Endothelial cell (in vitro differentiated cells): Measurements from ENCODE around the gene TAF15. TPM values are rescaled to one million over a fixed set of nuclear protein-coding genes. Genes with fewer than 3 reads are reported as not detected.

Experiments used
- DNase-seq: peaks from one replicate; pipeline ENCODE4 v3.0.0; 2021; ENCODE audit warnings: low spot score
- H3K27ac Mint-ChIP-seq: one replicate; pipeline ENCODE4 v1.8.0; 2021; ENCODE audit warnings: mixed read lengths, inconsistent platforms; ENCODE audit not compliant: unreplicated experiment
- H3K27me3 Mint-ChIP-seq: one replicate; pipeline ENCODE4 v1.8.0; 2021; ENCODE audit warnings: mild to moderate bottlenecking, moderate library complexity, mixed read lengths, inconsistent platforms; ENCODE audit not compliant: unreplicated experiment
- H3K36me3 Mint-ChIP-seq: one replicate; pipeline ENCODE4 v1.8.0; 2021; ENCODE audit warnings: mild to moderate bottlenecking, low read depth, mixed read lengths, inconsistent platforms; ENCODE audit not compliant: unreplicated experiment
- H3K4me1 Mint-ChIP-seq: one replicate; pipeline ENCODE4 v1.8.0; 2021; ENCODE audit warnings: mild to moderate bottlenecking, mixed read lengths, inconsistent platforms; ENCODE audit not compliant: unreplicated experiment
- H3K4me3 Mint-ChIP-seq: one replicate; pipeline ENCODE4 v1.8.0; 2021; ENCODE audit warnings: mild to moderate bottlenecking, mixed read lengths, inconsistent platforms; ENCODE audit not compliant: unreplicated experiment
- H3K9me3 Mint-ChIP-seq: one replicate; pipeline ENCODE4 v1.8.0; 2021; ENCODE audit warnings: mixed read lengths, inconsistent platforms; ENCODE audit not compliant: unreplicated experiment
- CTCF ChIP-seq: fragments of 200-600 bp; sonication (generic); IDR thresholded peaks from one replicate; pipeline ENCODE4 v1.5.0; 2021; ENCODE audit warnings: antibody characterized with exemption; ENCODE audit not compliant: unreplicated experiment
- total RNA-seq: library from RNA; stranded (reverse); fragmentation: NEBNext Ultra II Directional; extraction: Animal tissue kit (Norgen Biotek cat#: 25700); gene quantifications from one replicate; pipeline ENCODE4 v1.2.1, GENCODE V29; 2021; ENCODE audit not compliant: unreplicated experiment

TAF15 gene
- total RNA-seq, 1 donor from 2014 or later, result 188 TPM

- no peak for DNase-seq
- TF ChIP-seq CTCF, result no peak
- Mint-ChIP-seq H3K27me3 (peaks cover 2% of the 10 kb centered on the region), H3K9me3 (no peaks in the 10 kb centered on the region), H3K4me1 (peaks cover 31% of the 10 kb centered on the region), H3K27ac (no peak overlapping the region), H3K36me3 (no peaks in the 10 kb centered on the region), H3K4me3 (no peak overlapping the region)
Measured at GRCh38 chr17:35812456-35812855, 3.2 kb downstream of the TAF15 start.

DNA sequence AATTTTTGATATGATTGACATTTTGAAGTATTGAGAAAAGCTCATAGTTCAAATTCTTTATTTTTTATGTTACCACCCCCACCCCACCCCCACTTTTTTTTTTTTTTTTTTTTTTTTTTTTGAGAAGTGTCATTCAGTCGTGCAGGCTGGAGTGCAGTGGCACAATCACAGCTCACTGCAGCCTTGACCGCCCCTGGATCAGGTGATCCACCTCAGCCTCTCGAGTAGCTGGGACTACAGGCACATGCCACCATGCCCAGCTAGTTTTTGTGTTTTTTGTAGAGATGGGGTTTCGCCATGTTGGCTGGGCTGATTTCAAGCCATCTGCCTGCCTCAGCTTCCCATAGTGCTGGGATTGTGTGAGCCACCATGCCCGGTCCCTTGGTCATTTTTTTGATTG is 7.4 kb downstream of the TAF15 start:
- peaks cover 9% of the 10 kb centered on the region for H3K36me3 Mint-ChIP-seq
- no peak for DNase-seq

GRCh38 chr17:35817196-35817595 is 7.9 kb downstream of the TAF15 start:
- Mint-ChIP-seq H3K4me1 (peaks cover 6% of the 10 kb centered on the region), H3K27me3 (peaks cover 2% of the 10 kb centered on the region), H3K4me3 (no peak overlapping the region), H3K9me3 (no peaks in the 10 kb centered on the region), H3K27ac (no peak overlapping the region), H3K36me3 (peaks cover 9% of the 10 kb centered on the region)
- no peak for DNase-seq
- TF ChIP-seq CTCF, result no peak

More for the DNA sequence above, 7.4 kb downstream of the TAF15 start:
- no peak overlapping the region for H3K27ac Mint-ChIP-seq
- no peaks in the 10 kb centered on the region for H3K9me3 Mint-ChIP-seq
- no peak for TF ChIP-seq CTCF
- H3K27me3 Mint-ChIP-seq, result peaks cover 2% of the 10 kb centered on the region
- no peak overlapping the region for H3K4me3 Mint-ChIP-seq
- peaks cover 6% of the 10 kb centered on the region for H3K4me1 Mint-ChIP-seq

- peaks cover 17% of the 10 kb centered on the region for H3K36me3 Mint-ChIP-seq
- peaks cover 4% of the 10 kb centered on the region for H3K4me1 Mint-ChIP-seq
- peaks cover 1% of the 10 kb centered on the region for H3K27me3 Mint-ChIP-seq
- H3K27ac Mint-ChIP-seq, result no peak overlapping the region
- H3K9me3 Mint-ChIP-seq, result no peaks in the 10 kb centered on the region
- TF ChIP-seq CTCF, result no peak
- no peak for DNase-seq
- H3K4me3 Mint-ChIP-seq, result no peak overlapping the region
Measured at GRCh38 chr17:35819455-35819854, 10.2 kb downstream of the TAF15 start.

DNA sequence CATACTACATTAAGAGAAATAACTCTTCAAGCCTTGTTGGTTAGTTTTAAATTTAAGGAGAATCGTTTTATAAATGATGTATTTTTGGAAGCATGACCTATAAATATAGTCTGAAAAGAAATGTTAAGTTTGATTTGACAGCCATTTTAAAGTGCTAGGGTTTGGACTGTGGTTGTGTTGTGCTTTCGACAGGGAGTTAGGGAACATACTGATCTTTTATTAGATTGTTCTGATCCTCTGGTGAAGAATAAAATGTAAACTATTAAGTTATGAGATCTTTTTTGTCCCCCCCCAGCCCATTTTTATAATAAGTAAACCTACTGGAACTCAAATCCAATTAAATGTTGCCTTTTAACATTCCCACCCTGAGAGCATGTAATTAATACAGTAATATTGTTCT is 12.0 kb downstream of the TAF15 start:
- Mint-ChIP-seq H3K4me1 (no peaks in the 10 kb centered on the region), H3K9me3 (no peaks in the 10 kb centered on the region), H3K36me3 (peaks cover 22% of the 10 kb centered on the region), H3K4me3 (no peak overlapping the region), H3K27ac (no peak overlapping the region), H3K27me3 (peaks cover 1% of the 10 kb centered on the region)
- DNase-seq, result no peak
- no peak for TF ChIP-seq CTCF
